ENCODE measurements around the gene NLRP4. TPM values are rescaled to one million over a fixed set of nuclear protein-coding genes. Genes with fewer than 3 reads are reported as not detected.

NLRP4 gene
- polyA plus RNA-seq, 1 donor (not counting 4 experiments of a cell fraction or from before 2014, with no cell fraction given), result not detected

DNA sequence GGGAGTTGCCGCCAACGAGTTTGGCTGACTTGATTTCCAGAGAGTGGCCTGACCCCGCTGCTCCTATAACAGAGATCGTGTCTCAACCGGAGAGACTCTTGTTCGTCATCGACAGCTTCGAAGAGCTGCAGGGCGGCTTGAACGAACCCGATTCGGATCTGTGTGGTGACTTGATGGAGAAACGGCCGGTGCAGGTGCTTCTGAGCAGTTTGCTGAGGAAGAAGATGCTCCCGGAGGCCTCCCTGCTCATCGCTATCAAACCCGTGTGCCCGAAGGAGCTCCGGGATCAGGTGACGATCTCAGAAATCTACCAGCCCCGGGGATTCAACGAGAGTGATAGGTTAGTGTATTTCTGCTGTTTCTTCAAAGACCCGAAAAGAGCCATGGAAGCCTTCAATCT, 21.6 kb downstream of the NLRP4 start:
- DNase-seq (ENCODE audit: low read depth, low spot score) (no peak), FAIRE-seq (no peak)
- H3K36me3 ChIP-seq (ENCODE audit: control insufficient read depth in 2 of 2, extremely low read depth in 1 of 2, insufficient read depth in 2 of 2, low read length in 2 of 2), result no peaks in the 10 kb centered on the region
- dilution Hi-C loops (cut with MboI; ENCODE audit: extremely low pct_ligation_motif_present, low sequenced_read_pairs), result no loop called here
- H3K4me2 ChIP-seq (ENCODE audit: control insufficient read depth, extremely low read depth, insufficient read depth, low read depth, low read length), result no peak overlapping the region
- no peak overlapping the region for H2AFZ ChIP-seq (ENCODE audit: control insufficient read depth, low read length)
- H3K4me3 ChIP-seq (ENCODE audit: control insufficient read depth in 2 of 3, extremely low read depth in 1 of 3, insufficient read depth in 2 of 3, low read depth in 1 of 3, low read length in 3 of 3), result no peak overlapping the region
- no peak overlapping the region for H3K27ac ChIP-seq (ENCODE audit: control insufficient read depth, insufficient read depth, low read length)
- TF ChIP-seq EZH2 (IDR thresholded peaks at IDR 0.05; ENCODE audit: low read length), result no peak
- TF ChIP-seq, protein P1, sequence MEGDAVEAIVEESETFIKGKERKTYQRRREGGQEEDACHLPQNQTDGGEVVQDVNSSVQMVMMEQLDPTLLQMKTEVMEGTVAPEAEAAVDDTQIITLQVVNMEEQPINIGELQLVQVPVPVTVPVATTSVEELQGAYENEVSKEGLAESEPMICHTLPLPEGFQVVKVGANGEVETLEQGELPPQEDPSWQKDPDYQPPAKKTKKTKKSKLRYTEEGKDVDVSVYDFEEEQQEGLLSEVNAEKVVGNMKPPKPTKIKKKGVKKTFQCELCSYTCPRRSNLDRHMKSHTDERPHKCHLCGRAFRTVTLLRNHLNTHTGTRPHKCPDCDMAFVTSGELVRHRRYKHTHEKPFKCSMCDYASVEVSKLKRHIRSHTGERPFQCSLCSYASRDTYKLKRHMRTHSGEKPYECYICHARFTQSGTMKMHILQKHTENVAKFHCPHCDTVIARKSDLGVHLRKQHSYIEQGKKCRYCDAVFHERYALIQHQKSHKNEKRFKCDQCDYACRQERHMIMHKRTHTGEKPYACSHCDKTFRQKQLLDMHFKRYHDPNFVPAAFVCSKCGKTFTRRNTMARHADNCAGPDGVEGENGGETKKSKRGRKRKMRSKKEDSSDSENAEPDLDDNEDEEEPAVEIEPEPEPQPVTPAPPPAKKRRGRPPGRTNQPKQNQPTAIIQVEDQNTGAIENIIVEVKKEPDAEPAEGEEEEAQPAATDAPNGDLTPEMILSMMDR (optimal IDR thresholded peaks at IDR 0.05 in 1 of 3, IDR thresholded peaks at IDR 0.05 in 1 of 3, conservative IDR thresholded peaks at IDR 0.05 in 1 of 3; ENCODE audit: extremely low read depth in 1 of 3, insufficient read depth in 2 of 3, low read length in 3 of 3), result no peak
- H4K20me1 ChIP-seq (ENCODE audit: control insufficient read depth, extremely low read depth, insufficient read depth, low read length), result no peaks in the 10 kb centered on the region
- H3K9ac ChIP-seq (ENCODE audit: control insufficient read depth, extremely low read depth, insufficient read depth, low read length), result no peak overlapping the region
- no peaks in the 10 kb centered on the region for H3K9me1 ChIP-seq (ENCODE audit: control insufficient read depth, extremely low read depth, insufficient read depth, low read length)
- peaks cover 3% of the 10 kb centered on the region for H3K9me3 ChIP-seq (ENCODE audit: control insufficient read depth, low read depth, low read length)
- no peaks in the 10 kb centered on the region for H3K4me1 ChIP-seq (ENCODE audit: control insufficient read depth, extremely low read depth, insufficient read depth, low read length)
- H3K27me3 ChIP-seq (ENCODE audit: control insufficient read depth, extremely low read depth, insufficient read depth, low read length), result no peaks in the 10 kb centered on the region
- H3K79me2 ChIP-seq (ENCODE audit: control insufficient read depth, insufficient read depth, low read length), result no peaks in the 10 kb centered on the region

DNA sequence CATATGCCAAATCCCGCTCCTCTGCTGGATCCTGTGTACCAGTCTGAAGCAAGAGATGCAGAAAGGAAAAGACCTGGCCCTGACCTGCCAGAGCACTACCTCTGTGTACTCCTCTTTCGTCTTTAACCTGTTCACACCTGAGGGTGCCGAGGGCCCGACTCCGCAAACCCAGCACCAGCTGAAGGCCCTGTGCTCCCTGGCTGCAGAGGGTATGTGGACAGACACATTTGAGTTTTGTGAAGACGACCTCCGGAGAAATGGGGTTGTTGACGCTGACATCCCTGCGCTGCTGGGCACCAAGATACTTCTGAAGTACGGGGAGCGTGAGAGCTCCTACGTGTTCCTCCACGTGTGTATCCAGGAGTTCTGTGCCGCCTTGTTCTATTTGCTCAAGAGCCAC, 22.1 kb downstream of the NLRP4 start:
- Histone ChIP-seq H3K36me3 (ENCODE audit: control insufficient read depth in 2 of 2, extremely low read depth in 1 of 2, insufficient read depth in 2 of 2, low read length in 2 of 2) (no peaks in the 10 kb centered on the region), H3K9me3 (ENCODE audit: control insufficient read depth, low read depth, low read length) (peaks cover 3% of the 10 kb centered on the region), H2AFZ (ENCODE audit: control insufficient read depth, low read length) (no peak overlapping the region), H3K4me2 (ENCODE audit: control insufficient read depth, extremely low read depth, insufficient read depth, low read depth, low read length) (no peak overlapping the region), H4K20me1 (ENCODE audit: control insufficient read depth, extremely low read depth, insufficient read depth, low read length) (no peaks in the 10 kb centered on the region), H3K9ac (ENCODE audit: control insufficient read depth, extremely low read depth, insufficient read depth, low read length) (no peak overlapping the region), H3K27me3 (ENCODE audit: control insufficient read depth, extremely low read depth, insufficient read depth, low read length) (no peaks in the 10 kb centered on the region), H3K27ac (ENCODE audit: control insufficient read depth, insufficient read depth, low read length) (no peak overlapping the region), H3K4me3 (ENCODE audit: control insufficient read depth in 2 of 3, extremely low read depth in 1 of 3, insufficient read depth in 2 of 3, low read depth in 1 of 3, low read length in 3 of 3) (no peak overlapping the region), H3K9me1 (ENCODE audit: control insufficient read depth, extremely low read depth, insufficient read depth, low read length) (no peaks in the 10 kb centered on the region), H3K79me2 (ENCODE audit: control insufficient read depth, insufficient read depth, low read length) (no peaks in the 10 kb centered on the region), H3K4me1 (ENCODE audit: control insufficient read depth, extremely low read depth, insufficient read depth, low read length) (no peaks in the 10 kb centered on the region)
- TF ChIP-seq EZH2 (IDR thresholded peaks at IDR 0.05; ENCODE audit: low read length), result no peak
- TF ChIP-seq, protein P1 (optimal IDR thresholded peaks at IDR 0.05 in 1 of 3, IDR thresholded peaks at IDR 0.05 in 1 of 3, conservative IDR thresholded peaks at IDR 0.05 in 1 of 3; ENCODE audit: extremely low read depth in 1 of 3, insufficient read depth in 2 of 3, low read length in 3 of 3), result no peak
- dilution Hi-C loops (cut with MboI; ENCODE audit: extremely low pct_ligation_motif_present, low sequenced_read_pairs), result no loop called here
- no peak for DNase-seq (ENCODE audit: low read depth, low spot score)
- no peak for FAIRE-seq

Data from keratinocyte (primary cell).